Activated CD8-positive, alpha-beta T cell treated with anti-CD3 and anti-CD28 coated beads for 36 hours (primary cell): Measurements from ENCODE around the gene POU2F1. TPM values are rescaled to one million over a fixed set of nuclear protein-coding genes. Genes with fewer than 3 reads are reported as not detected.

ENCODE experiments used
- ATAC-seq: fragments of 200-7000 bp; cut with Tn5 transposase; one replicate; pipeline ENCODE4 v1.10.0; 2021; ENCODE audit warnings: mild to moderate bottlenecking, moderate library complexity
- CTCF ChIA-PET: fragments of 350-600 bp; sonication (Branson Sonifier 250); formaldehyde crosslinking; loops from one replicate; lab custom pipeline; 2021; ENCODE audit warnings: antibody characterized with exemption; lab: Charles Lee
- POLR2A ChIA-PET: fragments of 350-600 bp; sonication (Branson Sonifier 250); formaldehyde crosslinking; loops from one replicate; lab custom pipeline; 2021; ENCODE audit warnings: antibody characterized with exemption; lab: Charles Lee
- DNase-seq: peaks from one replicate; pipeline ENCODE4 v3.0.0-alpha.2; 2020
- H3K27ac Mint-ChIP-seq: one replicate; pipeline ENCODE4 v1.8.0; 2021; ENCODE audit warnings: mild to moderate bottlenecking, mixed read lengths
- H3K27me3 Mint-ChIP-seq: one replicate; pipeline ENCODE4 v1.8.0; 2021; ENCODE audit warnings: mixed read lengths
- H3K36me3 Mint-ChIP-seq: one replicate; pipeline ENCODE4 v1.8.0; 2021; ENCODE audit warnings: low read depth, mixed read lengths
- H3K4me1 Mint-ChIP-seq: one replicate; pipeline ENCODE4 v1.8.0; 2021; ENCODE audit warnings: low read depth, mixed read lengths
- H3K4me3 Mint-ChIP-seq: one replicate; pipeline ENCODE4 v1.8.0; 2021; ENCODE audit warnings: mild to moderate bottlenecking, moderate library complexity, mixed read lengths
- H3K9me3 Mint-ChIP-seq: one replicate; pipeline ENCODE4 v1.8.0; 2021; ENCODE audit warnings: mixed read lengths
- CTCF ChIP-seq: fragments of 200-600 bp; IDR thresholded peaks from one replicate; pipeline ENCODE4 v1.8.0; 2022; ENCODE audit warnings: antibody characterized with exemption, mild to moderate bottlenecking
- intact Hi-C: fragments of 100-400 bp; cut with micrococcal nuclease; formaldehyde crosslinking; loops from one replicate; pipeline ENCODE4 v1.10.0; 2022
- total RNA-seq, 2 experiments: library from RNA; stranded (reverse); gene quantifications; one replicate each; pipeline ENCODE4 v1.2.3, GENCODE V29; 2021

POU2F1 gene
- total RNA-seq, 2 experiments from 2014 or later: 23.6 to 24.2 TPM

DNA sequence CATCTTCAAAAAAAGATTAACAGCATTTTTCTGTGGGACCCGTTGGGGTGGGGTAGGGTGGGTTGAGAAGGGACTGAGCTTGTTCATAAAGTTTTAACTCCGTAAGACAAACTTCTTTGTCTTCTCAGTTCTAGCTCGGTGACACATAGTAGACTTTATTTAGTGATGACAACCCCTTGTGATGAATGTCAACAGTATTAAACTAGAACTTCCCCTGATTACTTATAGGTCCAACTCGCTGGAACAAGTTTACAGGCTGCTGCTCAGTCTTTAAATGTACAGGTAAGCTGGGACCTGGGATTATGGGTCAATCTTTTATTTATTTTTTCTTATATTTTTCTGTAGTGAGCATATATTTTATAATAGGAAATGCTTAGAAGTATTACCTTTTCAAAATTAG, 149.2 kb downstream of the POU2F1 start:
- ATAC-seq: no peak
- no peak overlapping the region for H3K27ac Mint-ChIP-seq
- CTCF ChIA-PET: interaction anchor here (1.0 kb wide), 1 partner anchor 102 kb away, joined by 3 read pairs; no protein-coding TSS in a partner anchor
- peaks cover 24% of the 10 kb centered on the region for H3K36me3 Mint-ChIP-seq
- H3K27me3 Mint-ChIP-seq: no peaks in the 10 kb centered on the region
- H3K9me3 Mint-ChIP-seq: no peaks in the 10 kb centered on the region
- intact Hi-C loops: no loop called here
- POLR2A ChIA-PET: no interaction called here
- no peak overlapping the region for H3K4me3 Mint-ChIP-seq
- H3K4me1 Mint-ChIP-seq: no peaks in the 10 kb centered on the region
- TF ChIP-seq CTCF: no peak
- no peak for DNase-seq

GRCh38 chr1:167371030-167371429, 150.3 kb downstream of the POU2F1 start:
- ATAC-seq (no peak), DNase-seq (no peak)
- CTCF ChIA-PET: interaction anchor here (0.8 to 1.0 kb wide), 3 partner anchors 13 to 19 kb away, joined by 3 to 4 read pairs (median 3); no protein-coding TSS in a partner anchor
- intact Hi-C loops: no loop called here
- TF ChIP-seq CTCF: no peak
- Mint-ChIP-seq H3K4me1 (no peaks in the 10 kb centered on the region), H3K4me3 (no peak overlapping the region), H3K36me3 (peaks cover 24% of the 10 kb centered on the region), H3K27ac (no peak overlapping the region), H3K27me3 (no peaks in the 10 kb centered on the region), H3K9me3 (no peaks in the 10 kb centered on the region)
- POLR2A ChIA-PET: no interaction called here

GRCh38 chr1:167373398-167373797, 152.7 kb downstream of the POU2F1 start:
- DNase-seq (no peak), ATAC-seq (no peak)
- Mint-ChIP-seq H3K36me3 (peaks cover 21% of the 10 kb centered on the region), H3K27me3 (no peaks in the 10 kb centered on the region), H3K4me1 (no peaks in the 10 kb centered on the region), H3K4me3 (no peak overlapping the region), H3K27ac (no peak overlapping the region), H3K9me3 (no peaks in the 10 kb centered on the region)
- POLR2A ChIA-PET: no interaction called here
- CTCF ChIA-PET: interaction anchor here (0.8 to 2.0 kb wide), 4 partner anchors 10 to 182 kb away, joined by 3 to 6 read pairs (median 4); no protein-coding TSS in a partner anchor
- TF ChIP-seq CTCF: no peak
- intact Hi-C loops: no loop called here

DNA sequence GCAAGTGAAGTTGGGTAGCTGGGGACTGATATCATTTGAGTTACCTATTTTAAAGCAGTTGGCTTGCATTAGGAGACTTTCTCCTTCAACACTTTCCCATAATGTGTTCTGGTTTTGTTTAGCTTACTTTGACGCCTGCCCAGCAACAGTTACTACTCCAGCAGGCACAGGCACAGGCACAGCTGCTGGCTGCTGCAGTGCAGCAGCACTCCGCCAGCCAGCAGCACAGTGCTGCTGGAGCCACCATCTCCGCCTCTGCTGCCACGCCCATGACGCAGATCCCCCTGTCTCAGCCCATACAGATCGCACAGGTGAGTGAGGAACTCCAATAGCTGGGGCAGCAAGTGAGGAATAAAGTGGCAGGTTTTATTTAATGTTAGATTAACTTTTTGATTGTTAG, 153.3 kb downstream of the POU2F1 start:
- H3K36me3 Mint-ChIP-seq: peaks cover 24% of the 10 kb centered on the region
- CTCF ChIA-PET: interaction anchor here (0.8 to 2.0 kb wide), 4 partner anchors 9 to 181 kb away, joined by 3 to 6 read pairs (median 4); no protein-coding TSS in a partner anchor
- POLR2A ChIA-PET: interaction anchor here (1.3 kb wide), 1 partner anchor 31 kb away, joined by 4 read pairs; no protein-coding TSS in a partner anchor
- no peak for TF ChIP-seq CTCF
- H3K4me1 Mint-ChIP-seq: no peaks in the 10 kb centered on the region
- intact Hi-C loops: no loop called here
- DNase-seq: no peak
- no peaks in the 10 kb centered on the region for H3K27me3 Mint-ChIP-seq
- no peak overlapping the region for H3K27ac Mint-ChIP-seq
- ATAC-seq: no peak
- H3K9me3 Mint-ChIP-seq: no peaks in the 10 kb centered on the region
- H3K4me3 Mint-ChIP-seq: no peak overlapping the region

- DNase-seq (no peak), ATAC-seq (no peak)
- ChIA-PET POLR2A (no interaction called here), CTCF (interaction anchor here (1.0 to 1.8 kb wide), 3 partner anchors 14 to 317 kb away, joined by 3 to 5 read pairs (median 4); no protein-coding TSS in a partner anchor)
- H3K27me3 Mint-ChIP-seq: no peaks in the 10 kb centered on the region
- intact Hi-C loops: no loop called here
- no peaks in the 10 kb centered on the region for H3K9me3 Mint-ChIP-seq
- H3K4me1 Mint-ChIP-seq: no peaks in the 10 kb centered on the region
- H3K27ac Mint-ChIP-seq: no peak overlapping the region
- no peak for TF ChIP-seq CTCF
- peaks cover 24% of the 10 kb centered on the region for H3K36me3 Mint-ChIP-seq
- H3K4me3 Mint-ChIP-seq: no peak overlapping the region
Measured at GRCh38 chr1:167375949-167376348, 155.3 kb downstream of the POU2F1 start.
